Fibroblast of lung (primary cell): ENCODE measurements around the gene CYYR1.

Experiments
- CTCF ChIP-seq, 2 donors: IDR thresholded peaks in 1 of 2; conservative IDR thresholded peaks in 1 of 2; 1 replicate in 1 of 2; 2 replicates in 1 of 2; pipeline ENCODE4 v1.5.1; 2011 to 2012; ENCODE audit warnings: low read length in 2 of 2, control low read depth in 1 of 2, inconsistent platforms in 1 of 2, low read depth in 1 of 2, mild to moderate bottlenecking in 1 of 2
- EZH2 ChIP-seq: IDR thresholded peaks from 2 replicates; pipeline ENCODE4 v1.5.1; 2012; ENCODE audit warnings: low read length, control low read depth, mild to moderate bottlenecking; ENCODE audit errors: missing control alignments

GRCh38 chr21:26519142-26519541, 53.9 kb downstream of the CYYR1 start:
- TF ChIP-seq CTCF (conservative IDR thresholded peaks at IDR 0.05 in 1 of 2, IDR thresholded peaks at IDR 0.05 in 1 of 2; ENCODE audit: low read depth in 1 of 2, low read length in 2 of 2) (no peak), EZH2 (no peak)
